Liver (tissue), 9 donors: ENCODE data around the gene UBL4B. TPM values are rescaled to one million over a fixed set of nuclear protein-coding genes. Genes with fewer than 3 reads are reported as not detected.

Experiments used
- DNase-seq: peaks from one replicate; pipeline ENCODE4 v3.0.0-alpha.2; 2017; ENCODE audit warnings: low spot score
- H3K27ac ChIP-seq, 2 donors: one replicate each; pipeline ENCODE4 v1.7.0; 2013; ENCODE audit warnings: inconsistent platforms in 2 of 2, low read length in 2 of 2, control low read depth in 1 of 2, low read depth in 1 of 2, mild to moderate bottlenecking in 1 of 2
- H3K27me3 ChIP-seq, 4 donors: one replicate each; pipeline versions ENCODE4 v1.6.1 to v1.7.0; 2013; ENCODE audit warnings: low read length in 3 of 4, inconsistent platforms in 1 of 4, mild to moderate bottlenecking in 1 of 4, moderate library complexity in 1 of 4; ENCODE audit not compliant: control insufficient read depth in 4 of 4, insufficient read depth in 4 of 4
- H3K36me3 ChIP-seq, 4 donors: one replicate each; pipeline versions ENCODE4 v1.6.1 to v1.7.0; 2013; ENCODE audit warnings: low read length in 3 of 4, mild to moderate bottlenecking in 3 of 4, low read depth in 1 of 4, moderate library complexity in 1 of 4; ENCODE audit not compliant: control insufficient read depth in 4 of 4, insufficient read depth in 3 of 4
- H3K4me1 ChIP-seq, 4 donors: one replicate each; pipeline versions ENCODE4 v1.6.1 to v1.7.0; 2013; ENCODE audit warnings: low read length in 3 of 4, mild to moderate bottlenecking in 3 of 4, moderate library complexity in 1 of 4; ENCODE audit not compliant: control insufficient read depth in 4 of 4, insufficient read depth in 4 of 4
- H3K4me3 ChIP-seq, 3 donors: one replicate each; pipeline versions ENCODE4 v1.6.1 to v1.7.0; 2013; ENCODE audit warnings: low read length in 3 of 3, control low read depth in 1 of 3, low read depth in 1 of 3, mild to moderate bottlenecking in 1 of 3
- H3K9ac ChIP-seq, 2 donors: one replicate each; pipeline ENCODE4 v1.7.0; 2013; ENCODE audit warnings: low read length in 2 of 2, mild to moderate bottlenecking in 2 of 2, moderate library complexity in 2 of 2, control low read depth in 1 of 2, low read depth in 1 of 2
- H3K9me3 ChIP-seq, 4 donors: one replicate each; pipeline versions ENCODE4 v1.6.1 to v1.7.0; 2013; ENCODE audit warnings: low read length in 3 of 4; ENCODE audit not compliant: control insufficient read depth in 4 of 4
- EGR1 ChIP-seq, 2 donors: IDR thresholded peaks; 2 replicates each; pipeline ENCODE4 v1.6.1; 2016 to 2018; ENCODE audit warnings: antibody characterized with exemption in 2 of 2, low read depth in 2 of 2
- FOXA2 ChIP-seq: IDR thresholded peaks from 2 replicates; pipeline ENCODE4 v1.6.1; 2016; ENCODE audit warnings: antibody characterized with exemption
- RAD21 ChIP-seq, 2 donors: IDR thresholded peaks; 2 replicates each; pipeline ENCODE4 v1.6.1; 2016; ENCODE audit warnings: antibody characterized with exemption in 2 of 2, mild to moderate bottlenecking in 2 of 2
- RXRA ChIP-seq, 2 donors: IDR thresholded peaks; 2 replicates each; pipeline ENCODE4 v1.6.1; 2017 to 2018; ENCODE audit warnings: antibody characterized with exemption in 2 of 2, mild to moderate bottlenecking in 1 of 2
- SP1 ChIP-seq: IDR thresholded peaks from 2 replicates; pipeline ENCODE4 v1.6.1; 2018; ENCODE audit warnings: antibody characterized with exemption, mild to moderate bottlenecking
- WGBS: extraction: QIAGEN DNeasy Blood & Tissue Kit; methylation state at CpG from one replicate; pipeline ENCODE4 v1.1.7; 2013; 5-methylcytosine and 5-hydroxymethylcytosine counted together
- polyA plus RNA-seq, 2 donors: library from polyadenylated mRNA; stranded (reverse) in 1 of 2; unstranded in 1 of 2; fragments of 200-250 nt in 1 of 2; fragments of >200 nt in 1 of 2; fragmentation: Nextera tagmentation in 1 of 2; extraction: Ambion mirVana in 1 of 2; gene quantifications; one replicate each; pipeline versions ENCODE4 v1.2.1 to v1.2.3, GENCODE V29; 2013 to 2015
- total RNA-seq, 2 donors: library from RNA; depleted of rRNA; stranded (reverse); fragments of >200 nt; gene quantifications; one replicate each; pipeline ENCODE4 v1.2.3, GENCODE V29; 2014
- TF ChIP-seq, protein P1 (sequence below): IDR thresholded peaks from 2 replicates; pipeline ENCODE4 v1.6.1; 2016; ENCODE audit warnings: antibody characterized with exemption
- TF ChIP-seq, protein P2 (sequence below): fragments of 150-350 bp; IDR thresholded peaks from 2 replicates; pipeline ENCODE4 v1.5.1; 2017; ENCODE audit warnings: improper control_type of control experiment, low read depth, low read length; ENCODE audit not compliant: missing input control
- TF ChIP-seq, protein P3 (sequence below): IDR thresholded peaks from 2 replicates; pipeline ENCODE4 v1.6.1; 2016; ENCODE audit warnings: antibody characterized with exemption
- donor health status: healthy.
- donor health status: healthy.
- donor health status: healthy.
- donor health status: healthy.
- donor health status: healthy.

UBL4B gene
- total and polyA plus RNA-seq, 4 donors, result not detected

DNA sequence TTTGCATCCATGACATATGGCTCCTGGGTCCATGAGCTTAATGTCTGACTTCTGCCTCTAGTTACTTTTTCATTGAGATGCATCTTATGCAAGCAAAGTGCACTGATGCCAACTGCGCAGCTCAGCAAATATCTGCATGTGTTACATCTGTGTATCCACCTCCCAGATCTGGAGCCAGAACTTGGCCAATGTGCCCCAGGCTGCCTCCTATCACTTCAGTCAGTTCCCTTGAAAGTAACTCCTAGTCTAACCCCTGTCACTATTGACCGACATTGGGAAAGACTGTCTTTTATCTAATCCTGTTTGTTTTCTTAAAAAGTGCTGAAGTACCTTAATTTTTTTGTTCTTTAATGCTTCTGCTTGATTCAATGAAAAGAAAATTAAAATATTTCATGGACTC is 19.3 kb upstream of the UBL4B start (continued):
- TF ChIP-seq, protein P1, sequence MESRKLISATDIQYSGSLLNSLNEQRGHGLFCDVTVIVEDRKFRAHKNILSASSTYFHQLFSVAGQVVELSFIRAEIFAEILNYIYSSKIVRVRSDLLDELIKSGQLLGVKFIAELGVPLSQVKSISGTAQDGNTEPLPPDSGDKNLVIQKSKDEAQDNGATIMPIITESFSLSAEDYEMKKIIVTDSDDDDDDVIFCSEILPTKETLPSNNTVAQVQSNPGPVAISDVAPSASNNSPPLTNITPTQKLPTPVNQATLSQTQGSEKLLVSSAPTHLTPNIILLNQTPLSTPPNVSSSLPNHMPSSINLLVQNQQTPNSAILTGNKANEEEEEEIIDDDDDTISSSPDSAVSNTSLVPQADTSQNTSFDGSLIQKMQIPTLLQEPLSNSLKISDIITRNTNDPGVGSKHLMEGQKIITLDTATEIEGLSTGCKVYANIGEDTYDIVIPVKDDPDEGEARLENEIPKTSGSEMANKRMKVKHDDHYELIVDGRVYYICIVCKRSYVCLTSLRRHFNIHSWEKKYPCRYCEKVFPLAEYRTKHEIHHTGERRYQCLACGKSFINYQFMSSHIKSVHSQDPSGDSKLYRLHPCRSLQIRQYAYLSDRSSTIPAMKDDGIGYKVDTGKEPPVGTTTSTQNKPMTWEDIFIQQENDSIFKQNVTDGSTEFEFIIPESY, result peak; percentile 66

DNA sequence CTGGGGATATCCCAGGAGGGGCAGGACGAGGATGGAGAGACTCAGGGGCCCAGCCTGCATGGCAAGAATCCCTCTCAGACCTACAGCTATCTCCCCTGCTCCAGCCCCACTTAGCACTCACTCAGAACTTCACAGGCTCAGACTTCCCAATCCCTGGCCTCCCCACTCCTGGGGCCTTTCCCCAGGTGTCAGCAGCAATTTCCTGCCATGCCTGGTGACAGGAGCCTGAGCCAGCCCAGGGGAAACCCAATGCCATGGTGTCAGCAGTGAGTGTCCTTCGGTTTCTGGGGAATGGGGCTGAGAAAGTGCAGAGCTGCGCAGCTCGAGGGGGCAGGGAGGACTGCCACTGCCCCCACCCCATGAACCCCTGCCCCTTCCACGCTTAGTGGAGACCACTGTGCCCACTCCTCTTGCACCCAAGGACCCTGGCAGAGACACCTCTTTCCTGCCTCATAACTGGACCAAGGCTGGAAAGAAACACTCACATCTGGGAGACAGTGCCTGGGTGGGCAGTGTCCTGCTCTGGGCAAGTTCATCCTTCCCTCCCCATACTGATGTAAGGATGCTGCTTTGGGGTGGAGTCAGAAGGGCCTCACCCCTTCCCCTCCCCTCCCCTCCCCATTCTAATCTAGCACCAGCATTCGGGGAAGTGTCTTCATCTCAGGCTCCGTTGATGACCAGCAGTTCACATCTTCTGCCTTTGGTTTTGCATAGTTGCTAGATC is 17.1 kb upstream of the UBL4B start:
- Histone ChIP-seq H3K4me1 (peaks cover 0 to 19% (median 14%) of the 10 kb centered on the region in 4 donors), H3K27me3 (no peaks in the 10 kb centered on the region), H3K27ac (no peak overlapping the region), H3K36me3 (no peaks in the 10 kb centered on the region), H3K9me3 (no peaks in the 10 kb centered on the region), H3K9ac (no peak overlapping the region), H3K4me3 (no peak overlapping the region)
- DNase-seq, result no peak
- TF ChIP-seq RAD21 (IDR thresholded peaks at IDR 0.05) (no peak), EGR1 (IDR thresholded peaks at IDR 0.05; ENCODE audit: low read depth in 2 of 2) (no peak), RXRA (IDR thresholded peaks at IDR 0.05) (no peak), FOXA2 (no peak)
- TF ChIP-seq, protein P2, sequence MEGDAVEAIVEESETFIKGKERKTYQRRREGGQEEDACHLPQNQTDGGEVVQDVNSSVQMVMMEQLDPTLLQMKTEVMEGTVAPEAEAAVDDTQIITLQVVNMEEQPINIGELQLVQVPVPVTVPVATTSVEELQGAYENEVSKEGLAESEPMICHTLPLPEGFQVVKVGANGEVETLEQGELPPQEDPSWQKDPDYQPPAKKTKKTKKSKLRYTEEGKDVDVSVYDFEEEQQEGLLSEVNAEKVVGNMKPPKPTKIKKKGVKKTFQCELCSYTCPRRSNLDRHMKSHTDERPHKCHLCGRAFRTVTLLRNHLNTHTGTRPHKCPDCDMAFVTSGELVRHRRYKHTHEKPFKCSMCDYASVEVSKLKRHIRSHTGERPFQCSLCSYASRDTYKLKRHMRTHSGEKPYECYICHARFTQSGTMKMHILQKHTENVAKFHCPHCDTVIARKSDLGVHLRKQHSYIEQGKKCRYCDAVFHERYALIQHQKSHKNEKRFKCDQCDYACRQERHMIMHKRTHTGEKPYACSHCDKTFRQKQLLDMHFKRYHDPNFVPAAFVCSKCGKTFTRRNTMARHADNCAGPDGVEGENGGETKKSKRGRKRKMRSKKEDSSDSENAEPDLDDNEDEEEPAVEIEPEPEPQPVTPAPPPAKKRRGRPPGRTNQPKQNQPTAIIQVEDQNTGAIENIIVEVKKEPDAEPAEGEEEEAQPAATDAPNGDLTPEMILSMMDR, result no peak
- TF ChIP-seq, protein P1, result no peak
- 85% methylated on average over 7 of the region's 7 CpGs for WGBS

DNA sequence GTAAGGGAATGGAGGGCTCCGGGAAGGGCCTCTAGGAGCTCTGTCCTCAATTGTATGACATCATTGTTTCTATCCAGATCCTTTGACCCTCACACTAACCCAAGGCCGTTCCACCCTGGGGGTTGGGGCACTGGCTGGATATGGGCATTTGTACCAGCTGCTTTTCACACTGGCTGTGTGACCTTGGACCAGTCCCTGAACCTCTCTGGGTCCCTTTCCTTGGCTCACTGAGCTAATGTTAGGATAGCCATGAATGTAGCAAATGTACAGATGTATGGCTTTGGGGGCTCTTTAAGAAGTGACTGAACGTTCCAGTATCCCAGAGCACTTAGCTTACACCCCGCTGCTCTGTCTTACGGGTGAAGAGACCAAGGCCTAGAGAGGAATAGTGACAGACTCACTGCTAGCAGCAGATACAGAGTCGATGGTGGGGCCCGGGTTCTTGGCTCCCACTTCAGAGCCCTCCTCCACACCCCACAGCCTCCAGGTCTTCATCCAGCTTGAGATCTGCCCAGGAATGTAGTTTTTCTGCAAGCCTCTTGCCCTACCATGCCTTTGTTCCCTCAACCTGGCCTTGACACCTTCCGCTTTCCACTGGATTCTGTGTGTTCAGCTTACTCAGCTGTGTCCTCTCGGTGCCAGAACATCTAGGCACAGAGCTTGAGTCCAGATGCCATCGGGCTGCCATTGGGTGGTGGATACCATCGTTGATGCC is 14.6 kb upstream of the UBL4B start:
- H3K4me3 ChIP-seq, result no peak overlapping the region

More for the DNA sequence above, 14.6 kb upstream of the UBL4B start:
- Histone ChIP-seq H3K4me1 (peaks cover 0 to 14% (median 10%) of the 10 kb centered on the region in 4 donors), H3K36me3 (no peaks in the 10 kb centered on the region), H3K9me3 (no peaks in the 10 kb centered on the region), H3K27ac (no peak overlapping the region), H3K9ac (no peak overlapping the region), H3K27me3 (no peaks in the 10 kb centered on the region)
- DNase-seq, result no peak
- 87% methylated on average over 11 of the region's 11 CpGs for WGBS
- TF ChIP-seq EGR1 (IDR thresholded peaks at IDR 0.05; ENCODE audit: low read depth in 2 of 2) (no peak), SP1 (no peak)
- TF ChIP-seq, protein P3, sequence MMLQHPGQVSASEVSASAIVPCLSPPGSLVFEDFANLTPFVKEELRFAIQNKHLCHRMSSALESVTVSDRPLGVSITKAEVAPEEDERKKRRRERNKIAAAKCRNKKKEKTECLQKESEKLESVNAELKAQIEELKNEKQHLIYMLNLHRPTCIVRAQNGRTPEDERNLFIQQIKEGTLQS, result no peak
